Measurements from ENCODE around the gene PLEKHA1.

The PLEKHA1 gene

GRCh38 chr10:122328676-122329075 is 45.8 kb upstream of the PLEKHA1 start:
- no peak for DNase-seq
- H3K4me3 ChIP-seq (ENCODE audit: low read depth, low read length), result no peak overlapping the region
- TF ChIP-seq CTCF (IDR thresholded peaks at IDR 0.05; ENCODE audit: low read depth, low read length, missing control alignments), result no peak
- no peak overlapping the region for H3K27ac ChIP-seq
- H3K27me3 ChIP-seq (replicated peaks), result no peaks in the 10 kb centered on the region
- in situ Hi-C loops (cut with HindIII; ENCODE audit: low pct_ligation_motif_present, low sequenced_read_pairs), result no loop called here
- no peaks in the 10 kb centered on the region for H3K36me3 ChIP-seq (replicated peaks)

GRCh38 chr10:122329416-122329815 is 45.1 kb upstream of the PLEKHA1 start:
- Histone ChIP-seq H3K27ac (no peak overlapping the region), H3K27me3 (replicated peaks) (no peaks in the 10 kb centered on the region), H3K36me3 (replicated peaks) (no peaks in the 10 kb centered on the region), H3K4me3 (ENCODE audit: low read depth, low read length) (no peak overlapping the region)
- no peak for TF ChIP-seq CTCF (IDR thresholded peaks at IDR 0.05; ENCODE audit: low read depth, low read length, missing control alignments)
- DNase-seq, result no peak
- in situ Hi-C loops (cut with HindIII; ENCODE audit: low pct_ligation_motif_present, low sequenced_read_pairs), result no loop called here

GRCh38 chr10:122331100-122331499 is 43.4 kb upstream of the PLEKHA1 start:
- Histone ChIP-seq H3K27ac (no peak overlapping the region), H3K27me3 (replicated peaks) (no peaks in the 10 kb centered on the region), H3K4me3 (ENCODE audit: low read depth, low read length) (no peak overlapping the region), H3K36me3 (replicated peaks) (no peaks in the 10 kb centered on the region)
- no peak for TF ChIP-seq CTCF (IDR thresholded peaks at IDR 0.05; ENCODE audit: low read depth, low read length, missing control alignments)
- in situ Hi-C loops (cut with HindIII; ENCODE audit: low pct_ligation_motif_present, low sequenced_read_pairs), result no loop called here
- DNase-seq, result no peak

DNA sequence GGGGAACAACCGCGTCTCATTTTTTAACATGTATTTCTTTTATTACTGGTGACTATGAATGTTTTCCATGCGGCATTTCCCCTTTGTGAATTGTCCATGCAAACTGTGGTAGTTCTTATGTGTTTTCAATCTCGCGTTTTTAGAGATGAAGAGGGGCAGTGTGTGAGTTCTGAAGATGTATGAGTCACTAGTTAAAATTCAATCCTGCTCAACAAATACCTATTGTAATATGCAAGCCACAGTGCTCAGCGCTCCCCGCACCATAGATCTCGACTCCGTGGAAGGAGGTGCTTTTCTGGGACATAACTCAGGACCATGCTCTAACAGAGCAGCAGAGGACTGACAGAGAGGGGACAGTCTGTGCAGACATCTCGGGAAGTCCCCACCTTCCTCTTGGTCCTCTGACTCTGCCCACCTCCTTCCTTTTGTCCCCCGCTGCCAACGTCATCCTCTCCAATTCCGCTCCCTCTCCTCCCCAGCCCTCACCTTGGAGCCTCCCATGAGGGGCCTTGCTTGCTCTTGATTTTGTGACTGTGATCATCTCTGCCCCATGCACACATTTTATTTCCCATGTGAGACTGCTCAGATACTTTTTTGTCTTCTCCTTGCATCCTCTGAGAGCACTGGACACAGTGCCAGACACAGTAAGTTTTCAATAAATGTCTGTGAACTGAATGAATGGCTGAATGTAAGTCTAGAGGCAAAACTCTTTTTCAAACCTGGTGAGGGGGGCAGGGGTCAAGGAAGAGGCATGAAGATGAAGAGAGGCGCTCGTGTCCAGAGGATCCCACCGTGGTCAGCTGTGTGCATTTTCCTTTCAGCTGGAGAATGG is 42.7 kb upstream of the PLEKHA1 start:
- no peaks in the 10 kb centered on the region for H3K36me3 ChIP-seq (replicated peaks)
- H3K4me3 ChIP-seq (ENCODE audit: low read depth, low read length), result no peak overlapping the region
- H3K27ac ChIP-seq, result no peak overlapping the region
- no peak for TF ChIP-seq CTCF (IDR thresholded peaks at IDR 0.05; ENCODE audit: low read depth, low read length, missing control alignments)
- no peaks in the 10 kb centered on the region for H3K27me3 ChIP-seq (replicated peaks)
- in situ Hi-C loops (cut with HindIII; ENCODE audit: low pct_ligation_motif_present, low sequenced_read_pairs), result no loop called here
- DNase-seq, result no peak

DNA sequence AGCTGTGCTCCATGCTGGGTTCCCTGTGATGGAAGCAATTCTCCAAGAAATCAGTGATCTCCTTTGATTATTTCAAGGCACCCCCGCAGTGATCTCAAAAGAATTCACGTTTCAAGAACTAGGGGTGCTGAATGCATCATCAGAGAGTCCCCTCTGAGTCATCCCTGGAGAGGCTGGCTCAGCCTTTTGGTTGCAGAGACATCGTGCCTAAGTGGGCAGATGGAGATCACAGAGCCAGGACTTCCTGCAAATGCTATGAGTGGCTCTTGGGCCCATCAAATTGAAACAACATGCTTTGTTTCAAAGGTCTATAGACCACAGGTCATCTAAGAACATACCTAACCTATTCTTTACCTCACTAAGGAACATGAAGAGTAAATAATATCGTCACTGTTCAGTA is 41.5 kb upstream of the PLEKHA1 start:
- Histone ChIP-seq H3K27ac (no peak overlapping the region), H3K4me3 (ENCODE audit: low read depth, low read length) (no peak overlapping the region), H3K36me3 (replicated peaks) (no peaks in the 10 kb centered on the region), H3K27me3 (replicated peaks) (no peaks in the 10 kb centered on the region)
- in situ Hi-C loops (cut with HindIII; ENCODE audit: low pct_ligation_motif_present, low sequenced_read_pairs), result no loop called here
- no peak for TF ChIP-seq CTCF (IDR thresholded peaks at IDR 0.05; ENCODE audit: low read depth, low read length, missing control alignments)
- DNase-seq, result no peak

GRCh38 chr10:122336332-122336731 is 38.2 kb upstream of the PLEKHA1 start:
- no peaks in the 10 kb centered on the region for H3K36me3 ChIP-seq (replicated peaks)
- in situ Hi-C loops (cut with HindIII; ENCODE audit: low pct_ligation_motif_present, low sequenced_read_pairs), result no loop called here
- no peak overlapping the region for H3K27ac ChIP-seq
- H3K27me3 ChIP-seq (replicated peaks), result no peaks in the 10 kb centered on the region
- no peak overlapping the region for H3K4me3 ChIP-seq (ENCODE audit: low read depth, low read length)
- DNase-seq, result no peak
- TF ChIP-seq CTCF (IDR thresholded peaks at IDR 0.05; ENCODE audit: low read depth, low read length, missing control alignments), result no peak

All from brain microvascular endothelial cell (primary cell).